ENCODE data around the gene ISG20. TPM values are rescaled to one million over a fixed set of nuclear protein-coding genes. Genes with fewer than 3 reads are reported as not detected.

ISG20 gene
- total and polyA plus RNA-seq, 2 of the 8 experiments (the other 6 are each of a cell fraction or from before 2014, with no cell fraction given), result 2.9 to 5.2 TPM

- H4K5ac ChIP-seq (ENCODE audit: insufficient read length, low read depth, low read length), result no peak overlapping the region
- H2BK20ac ChIP-seq (ENCODE audit: low read length), result no peak overlapping the region
- ChIA-PET CTCF (ENCODE audit: partially characterized antibody) (interaction anchor here (1.4 to 5.1 kb wide), 2 partner anchors 13 to 176 kb away, joined by 3 to 28 read pairs; no protein-coding TSS in a partner anchor), POLR2A (ENCODE audit: partially characterized antibody) (interaction anchor here (3.5 kb wide), 1 partner anchor 13 kb away, joined by 10 read pairs; the partner anchor contains the start of gene ISG20)
- H3K9me3 ChIP-seq (ENCODE audit: insufficient read depth in 2 of 2, low read depth in 1 of 2, low read length in 1 of 2), result no peaks in the 10 kb centered on the region
- H2BK5ac ChIP-seq (ENCODE audit: low read depth, low read length), result peak overlapping the region; percentile 52; the same call in 1 of the 2 replicates
- 80% methylated on average over 7 of the region's 7 CpGs; no CpG with 5 or more reads in 1 of the 2 experiments for WGBS, 2 experiments (ENCODE audit: extremely low coverage in 1 of 2, insufficient coverage in 1 of 2, insufficient read length in 1 of 2, insufficient replicate concordance in 2 of 2, low coverage in 1 of 2, low lambda C conversion rate in 2 of 2, missing lambda C conversion rate in 1 of 2)
- H3K4me2 ChIP-seq (ENCODE audit: insufficient read depth in 1 of 2, low read depth in 2 of 2, low read length in 2 of 2), result no peak overlapping the region
- no peak overlapping the region for H2BK12ac ChIP-seq (ENCODE audit: low read depth, low read length)
- no peak overlapping the region for H4K91ac ChIP-seq (replicated peaks; ENCODE audit: insufficient read length, low read length)
- no peaks in the 10 kb centered on the region for H3K36me3 ChIP-seq (ENCODE audit: control insufficient read depth in 2 of 4, insufficient read depth in 4 of 4, low read length in 3 of 4)
- H4K20me1 ChIP-seq (replicated peaks in 1 of 2; ENCODE audit: control insufficient read depth in 1 of 2, insufficient read depth in 2 of 2, low read length in 2 of 2), result no peaks in the 10 kb centered on the region
- no peaks in the 10 kb centered on the region for H3K27me3 ChIP-seq (replicated peaks in 1 of 4; ENCODE audit: control insufficient read depth in 3 of 4, extremely low read depth in 1 of 4, insufficient read depth in 3 of 4, low read length in 3 of 4)
- H3K27ac ChIP-seq (ENCODE audit: low read depth, low read length), result no peak overlapping the region
- no peak overlapping the region for H3K18ac ChIP-seq (ENCODE audit: extremely low read depth, low read length)
- no peak overlapping the region for H3K4ac ChIP-seq (replicated peaks; ENCODE audit: insufficient read length, low read depth, low read length)
- peaks cover 0 to 19% (median 10%) of the 10 kb centered on the region in 4 experiments; a peak in 6 of 7 replicates for H3K4me1 ChIP-seq (replicated peaks in 1 of 4; ENCODE audit: control insufficient read depth in 3 of 4, insufficient read depth in 4 of 4, low read length in 3 of 4)
- H3K23me2 ChIP-seq (ENCODE audit: low read depth, low read length), result no peaks in the 10 kb centered on the region
- no peak overlapping the region for H3K56ac ChIP-seq (replicated peaks; ENCODE audit: insufficient read length, low read depth, low read length)
- H2BK15ac ChIP-seq (ENCODE audit: low read length), result no peak overlapping the region
- no peak overlapping the region for H3K14ac ChIP-seq (ENCODE audit: insufficient read length)
- no peak overlapping the region for H3K4me3 ChIP-seq (ENCODE audit: extremely low read depth in 1 of 4, insufficient read depth in 2 of 4, low read depth in 3 of 4, low read length in 4 of 4)
- no peak overlapping the region for H2AFZ ChIP-seq (ENCODE audit: low read length)
- H4K8ac ChIP-seq (ENCODE audit: extremely low read depth, insufficient read depth, low read length), result no peak overlapping the region
- no peak overlapping the region for H2AK5ac ChIP-seq (ENCODE audit: low read depth, low read length)
- no peaks in the 10 kb centered on the region for H3K79me2 ChIP-seq (ENCODE audit: control insufficient read depth in 1 of 2, insufficient read depth in 2 of 2, low read length in 2 of 2)
- TF ChIP-seq MAX (IDR thresholded peaks at IDR 0.05), result peak; percentile 43; the same call in 1 of the 2 replicates
- no peak for TF ChIP-seq EP300 (IDR thresholded peaks at IDR 0.05; ENCODE audit: borderline replicate concordance in 1 of 2, low read depth in 2 of 2, low read length in 2 of 2)
- no peaks in the 10 kb centered on the region for H3K79me1 ChIP-seq (ENCODE audit: low read depth, low read length)
- peak in 1 of 2 experiments; percentile 33 for DNase-seq (ENCODE audit: low read depth in 1 of 2, low spot score in 2 of 2)
- peak; percentile 19 for FAIRE-seq
- H3K9ac ChIP-seq (replicated peaks in 1 of 4; ENCODE audit: extremely low read depth in 1 of 4, low read depth in 3 of 4, low read length in 3 of 4), result no peak overlapping the region
- H3K23ac ChIP-seq (ENCODE audit: insufficient read length), result no peak overlapping the region
- no peak overlapping the region for H2BK120ac ChIP-seq (replicated peaks; ENCODE audit: low read depth, low read length)
Observed at GRCh38 chr15:88651136-88651732, 12.4 kb downstream of the ISG20 start.
